Mesothelial cell of epicardium (in vitro differentiated cells): Measurements from ENCODE around the gene SIAH3. TPM values are rescaled to one million over a fixed set of nuclear protein-coding genes. Genes with fewer than 3 reads are reported as not detected.

ENCODE experiments used
- DNase-seq, 2 experiments: peaks; one replicate each; pipeline ENCODE4 v3.0.0; 2021; ENCODE audit warnings: low spot score in 2 of 2; ENCODE audit not compliant: unreplicated experiment in 2 of 2
- H3K27ac Mint-ChIP-seq: 2 replicates; pipeline ENCODE4 v1.8.0; 2021; ENCODE audit warnings: mixed read lengths
- H3K27me3 Mint-ChIP-seq: 2 replicates; pipeline ENCODE4 v1.8.0; 2021; ENCODE audit warnings: low read depth, mixed read lengths
- H3K36me3 Mint-ChIP-seq: 2 replicates; pipeline ENCODE4 v1.8.0; 2021; ENCODE audit warnings: mixed read lengths
- H3K4me1 Mint-ChIP-seq: 2 replicates; pipeline ENCODE4 v1.8.0; 2021; ENCODE audit warnings: mixed read lengths
- H3K4me3 Mint-ChIP-seq: 2 replicates; pipeline ENCODE4 v1.8.0; 2021; ENCODE audit warnings: mild to moderate bottlenecking, moderate library complexity, mixed read lengths
- H3K9me3 Mint-ChIP-seq: 2 replicates; pipeline ENCODE4 v1.8.0; 2021; ENCODE audit warnings: mixed read lengths
- CTCF ChIP-seq: fragments of 200-600 bp; sonication (generic); IDR thresholded peaks from one replicate; pipeline ENCODE4 v1.5.0; 2021; ENCODE audit warnings: antibody characterized with exemption; ENCODE audit not compliant: unreplicated experiment
- total RNA-seq: library from RNA; stranded (reverse); gene quantifications from 3 replicates; pipeline ENCODE4 v1.2.1, GENCODE V29; 2021

SIAH3 gene
- total RNA-seq, 1 donor from 2014 or later = 0.42 TPM

- H3K9me3 Mint-ChIP-seq = peaks cover 11% of the 10 kb centered on the region
- DNase-seq = no peak
- no peaks in the 10 kb centered on the region for H3K36me3 Mint-ChIP-seq
- no peak overlapping the region for H3K27ac Mint-ChIP-seq
- peaks cover 5% of the 10 kb centered on the region for H3K27me3 Mint-ChIP-seq
- peaks cover 3% of the 10 kb centered on the region for H3K4me1 Mint-ChIP-seq
- TF ChIP-seq CTCF = no peak
- no peak overlapping the region for H3K4me3 Mint-ChIP-seq
Observed at GRCh38 chr13:45820106-45820838, 31.3 kb downstream of the SIAH3 start.

- peaks cover 11% of the 10 kb centered on the region for H3K9me3 Mint-ChIP-seq
- H3K27ac Mint-ChIP-seq = no peak overlapping the region
- no peak overlapping the region for H3K4me3 Mint-ChIP-seq
- no peaks in the 10 kb centered on the region for H3K36me3 Mint-ChIP-seq
- H3K4me1 Mint-ChIP-seq = no peaks in the 10 kb centered on the region
- H3K27me3 Mint-ChIP-seq = peaks cover 5% of the 10 kb centered on the region
- DNase-seq = no peak
- no peak for TF ChIP-seq CTCF
Observed at GRCh38 chr13:45817833-45818232, 33.7 kb downstream of the SIAH3 start.

- H3K27me3 Mint-ChIP-seq = peaks cover 5% of the 10 kb centered on the region
- DNase-seq = no peak
- no peak for TF ChIP-seq CTCF
- no peak overlapping the region for H3K4me3 Mint-ChIP-seq
- H3K27ac Mint-ChIP-seq = no peak overlapping the region
- H3K36me3 Mint-ChIP-seq = no peaks in the 10 kb centered on the region
- H3K9me3 Mint-ChIP-seq = peaks cover 11% of the 10 kb centered on the region
- H3K4me1 Mint-ChIP-seq = no peaks in the 10 kb centered on the region
Observed at GRCh38 chr13:45816427-45816826, 35.1 kb downstream of the SIAH3 start.

GRCh38 chr13:45812695-45813372 lies 38.7 kb downstream of the SIAH3 start:
- no peaks in the 10 kb centered on the region for H3K4me1 Mint-ChIP-seq
- DNase-seq = no peak
- TF ChIP-seq CTCF = no peak
- H3K36me3 Mint-ChIP-seq = no peaks in the 10 kb centered on the region
- no peaks in the 10 kb centered on the region for H3K27me3 Mint-ChIP-seq
- peaks cover 2% of the 10 kb centered on the region for H3K9me3 Mint-ChIP-seq
- H3K4me3 Mint-ChIP-seq = no peak overlapping the region
- H3K27ac Mint-ChIP-seq = no peak overlapping the region

- Mint-ChIP-seq H3K4me3 (no peak overlapping the region), H3K4me1 (no peaks in the 10 kb centered on the region), H3K9me3 (no peaks in the 10 kb centered on the region), H3K36me3 (no peaks in the 10 kb centered on the region), H3K27me3 (no peaks in the 10 kb centered on the region), H3K27ac (no peak overlapping the region)
- TF ChIP-seq CTCF = no peak
- DNase-seq = no peak
Observed at GRCh38 chr13:45811891-45812694, 39.5 kb downstream of the SIAH3 start.
